Lower leg skin (tissue), 3 donors: ENCODE measurements around the gene PAFAH1B2.

ENCODE experiments used
- POLR2A ChIP-seq, 2 donors: fragments of 450-650 bp; IDR thresholded peaks; one replicate each; pipeline ENCODE4 v1.6.1; 2016 to 2017; ENCODE audit warnings: antibody characterized with exemption in 2 of 2, mild to moderate bottlenecking in 1 of 2, moderate library complexity in 1 of 2
- TF ChIP-seq, protein P1 (sequence below), 3 donors: fragments of 450-650 bp; IDR thresholded peaks; one replicate each; pipeline ENCODE4 v1.5.1; 2016; ENCODE audit warnings: antibody characterized with exemption in 3 of 3, mild to moderate bottlenecking in 3 of 3, moderate library complexity in 2 of 3

DNA sequence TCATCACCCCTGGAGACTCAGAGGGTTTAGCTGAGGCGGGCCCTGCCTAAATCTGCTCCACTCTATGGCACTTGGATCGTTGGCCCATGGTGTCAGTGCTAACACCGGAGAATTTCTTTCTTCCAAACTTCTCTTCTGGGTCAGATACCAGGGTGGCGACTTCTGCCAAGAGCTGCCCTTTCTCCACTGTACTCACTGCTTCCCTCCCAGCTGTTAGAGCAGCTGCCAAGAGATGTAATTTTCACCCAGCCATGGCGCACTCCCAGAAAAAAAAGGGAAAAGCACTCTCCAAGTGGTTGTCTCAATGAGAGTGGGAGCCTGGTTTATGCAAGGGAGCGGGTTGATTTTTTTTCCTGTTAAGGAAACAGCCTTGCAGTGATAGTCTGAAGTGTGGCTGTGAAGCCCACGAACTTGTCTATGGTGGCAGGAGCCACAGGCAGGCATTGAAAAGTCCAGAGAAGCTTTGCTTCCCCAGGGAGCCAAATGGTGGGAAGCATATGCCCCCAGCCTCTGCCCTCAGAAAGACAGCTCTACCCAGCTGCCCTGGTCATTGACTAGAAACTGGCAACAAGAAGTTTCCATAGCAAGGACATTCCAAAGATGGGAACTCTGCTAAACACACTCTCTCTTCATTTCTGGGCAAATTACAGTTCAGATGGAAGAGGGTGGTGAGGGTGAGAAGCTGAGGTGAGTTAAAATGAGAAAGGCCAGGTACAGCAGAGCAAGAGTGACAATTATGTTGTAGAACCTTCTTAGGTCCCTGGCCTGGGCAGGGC is 77.1 kb downstream of the PAFAH1B2 start:
- TF ChIP-seq, protein P1, sequence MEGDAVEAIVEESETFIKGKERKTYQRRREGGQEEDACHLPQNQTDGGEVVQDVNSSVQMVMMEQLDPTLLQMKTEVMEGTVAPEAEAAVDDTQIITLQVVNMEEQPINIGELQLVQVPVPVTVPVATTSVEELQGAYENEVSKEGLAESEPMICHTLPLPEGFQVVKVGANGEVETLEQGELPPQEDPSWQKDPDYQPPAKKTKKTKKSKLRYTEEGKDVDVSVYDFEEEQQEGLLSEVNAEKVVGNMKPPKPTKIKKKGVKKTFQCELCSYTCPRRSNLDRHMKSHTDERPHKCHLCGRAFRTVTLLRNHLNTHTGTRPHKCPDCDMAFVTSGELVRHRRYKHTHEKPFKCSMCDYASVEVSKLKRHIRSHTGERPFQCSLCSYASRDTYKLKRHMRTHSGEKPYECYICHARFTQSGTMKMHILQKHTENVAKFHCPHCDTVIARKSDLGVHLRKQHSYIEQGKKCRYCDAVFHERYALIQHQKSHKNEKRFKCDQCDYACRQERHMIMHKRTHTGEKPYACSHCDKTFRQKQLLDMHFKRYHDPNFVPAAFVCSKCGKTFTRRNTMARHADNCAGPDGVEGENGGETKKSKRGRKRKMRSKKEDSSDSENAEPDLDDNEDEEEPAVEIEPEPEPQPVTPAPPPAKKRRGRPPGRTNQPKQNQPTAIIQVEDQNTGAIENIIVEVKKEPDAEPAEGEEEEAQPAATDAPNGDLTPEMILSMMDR (IDR thresholded peaks at IDR 0.05) = no peak
- TF ChIP-seq POLR2A (IDR thresholded peaks at IDR 0.05) = no peak
